Mononuclear cell (primary cell): Measurements from ENCODE around the gene JARID2. TPM values are rescaled to one million over a fixed set of nuclear protein-coding genes. Genes with fewer than 3 reads are reported as not detected.
"Not testable (repeated sequence)": the region's sequence is repeated elsewhere in the genome, so short reads cannot be mapped to it uniquely, and the experiment has no call there.

Experiments used
- H3K27me3 ChIP-seq: 2 replicates; pipeline ENCODE4 v1.6.0; 2011; ENCODE audit warnings: low read length, control low read depth; ENCODE audit not compliant: insufficient read depth
- H3K4me1 ChIP-seq: 2 replicates; pipeline ENCODE4 v1.5.1; 2011; ENCODE audit warnings: mild to moderate bottlenecking, low read length, control low read depth; ENCODE audit not compliant: insufficient read depth
- H3K4me3 ChIP-seq: 2 replicates; pipeline ENCODE4 v1.5.1; 2011; ENCODE audit warnings: mild to moderate bottlenecking, low read length, moderate library complexity
- H3K9me3 ChIP-seq: 2 replicates; pipeline ENCODE4 v1.5.1; 2011; ENCODE audit warnings: low read depth, mild to moderate bottlenecking, control low read depth, low read length
- total RNA-seq: library from RNA; depleted of rRNA; stranded (reverse); fragments of >200 nt; gene quantifications from one replicate; pipeline ENCODE4 v1.2.3, GENCODE V29; 2012

JARID2 gene
- total RNA-seq, 1 donor = 74.8 TPM

GRCh38 chr6:15539722-15540270, 293.9 kb downstream of the JARID2 start:
- Histone ChIP-seq H3K27me3 (no peaks in the 10 kb centered on the region), H3K9me3 (peaks cover 10% of the 10 kb centered on the region), H3K4me1 (peaks cover 45% of the 10 kb centered on the region), H3K4me3 (no peak overlapping the region)

- not testable (repeated sequence) for H3K27me3 ChIP-seq, H3K4me3 ChIP-seq
- Histone ChIP-seq H3K4me1 (peaks cover 26% of the 10 kb centered on the region), H3K9me3 (peaks cover 10% of the 10 kb centered on the region)
Measured at GRCh38 chr6:15543332-15543917, 297.6 kb downstream of the JARID2 start.

GRCh38 chr6:15544321-15544900, 298.5 kb downstream of the JARID2 start:
- Histone ChIP-seq H3K4me3 (no peak overlapping the region), H3K27me3 (no peaks in the 10 kb centered on the region), H3K4me1 (peaks cover 24% of the 10 kb centered on the region), H3K9me3 (peaks cover 10% of the 10 kb centered on the region)

GRCh38 chr6:15546591-15546990, 300.7 kb downstream of the JARID2 start:
- Histone ChIP-seq H3K27me3 (no peaks in the 10 kb centered on the region), H3K4me1 (peaks cover 26% of the 10 kb centered on the region), H3K9me3 (peaks cover 10% of the 10 kb centered on the region), H3K4me3 (no peak overlapping the region)

GRCh38 chr6:15547400-15547799, 301.5 kb downstream of the JARID2 start:
- H3K4me3 ChIP-seq = no peak overlapping the region
- H3K27me3 ChIP-seq = no peaks in the 10 kb centered on the region
- peaks cover 10% of the 10 kb centered on the region for H3K9me3 ChIP-seq
- H3K4me1 ChIP-seq = peaks cover 27% of the 10 kb centered on the region

- Histone ChIP-seq H3K4me3 (no peak overlapping the region), H3K9me3 (peaks cover 2% of the 10 kb centered on the region), H3K27me3 (no peaks in the 10 kb centered on the region), H3K4me1 (peaks cover 19% of the 10 kb centered on the region)
Measured at GRCh38 chr6:15549371-15549770, 303.5 kb downstream of the JARID2 start.

GRCh38 chr6:15550546-15551123, 304.8 kb downstream of the JARID2 start:
- no peaks in the 10 kb centered on the region for H3K9me3 ChIP-seq
- H3K27me3 ChIP-seq = no peaks in the 10 kb centered on the region
- no peak overlapping the region for H3K4me3 ChIP-seq
- H3K4me1 ChIP-seq = peaks cover 19% of the 10 kb centered on the region

GRCh38 chr6:15551262-15551661, 305.4 kb downstream of the JARID2 start:
- H3K4me1 ChIP-seq = peaks cover 19% of the 10 kb centered on the region
- no peak overlapping the region for H3K4me3 ChIP-seq
- no peaks in the 10 kb centered on the region for H3K27me3 ChIP-seq
- no peaks in the 10 kb centered on the region for H3K9me3 ChIP-seq

- no peaks in the 10 kb centered on the region for H3K9me3 ChIP-seq
- H3K4me3 ChIP-seq = no peak overlapping the region
- peaks cover 19% of the 10 kb centered on the region for H3K4me1 ChIP-seq
- no peaks in the 10 kb centered on the region for H3K27me3 ChIP-seq
Measured at GRCh38 chr6:15551798-15552197, 305.9 kb downstream of the JARID2 start.

GRCh38 chr6:15553031-15553430, 307.2 kb downstream of the JARID2 start:
- H3K4me1 ChIP-seq = peaks cover 19% of the 10 kb centered on the region
- H3K27me3 ChIP-seq = no peaks in the 10 kb centered on the region
- no peaks in the 10 kb centered on the region for H3K9me3 ChIP-seq
- no peak overlapping the region for H3K4me3 ChIP-seq

GRCh38 chr6:15553736-15554294, 307.9 kb downstream of the JARID2 start:
- Histone ChIP-seq H3K9me3 (no peaks in the 10 kb centered on the region), H3K27me3 (no peaks in the 10 kb centered on the region), H3K4me3 (no peak overlapping the region), H3K4me1 (peaks cover 19% of the 10 kb centered on the region)

- Histone ChIP-seq H3K4me3 (no peak overlapping the region), H3K27me3 (no peaks in the 10 kb centered on the region), H3K4me1 (peaks cover 16% of the 10 kb centered on the region), H3K9me3 (no peaks in the 10 kb centered on the region)
Measured at GRCh38 chr6:15554728-15555100, 308.8 kb downstream of the JARID2 start.

GRCh38 chr6:15555101-15556038, 309.5 kb downstream of the JARID2 start:
- H3K4me1 ChIP-seq = peaks cover 14% of the 10 kb centered on the region
- H3K9me3 ChIP-seq = no peaks in the 10 kb centered on the region
- H3K4me3 ChIP-seq = no peak overlapping the region
- H3K27me3 ChIP-seq = no peaks in the 10 kb centered on the region

GRCh38 chr6:15556711-15557110, 310.8 kb downstream of the JARID2 start:
- peaks cover 2% of the 10 kb centered on the region for H3K4me1 ChIP-seq
- no peaks in the 10 kb centered on the region for H3K9me3 ChIP-seq
- H3K4me3 ChIP-seq = no peak overlapping the region
- H3K27me3 ChIP-seq = no peaks in the 10 kb centered on the region

GRCh38 chr6:15557174-15557573, 311.3 kb downstream of the JARID2 start:
- no peaks in the 10 kb centered on the region for H3K27me3 ChIP-seq
- no peaks in the 10 kb centered on the region for H3K4me1 ChIP-seq
- H3K4me3 ChIP-seq = no peak overlapping the region
- no peaks in the 10 kb centered on the region for H3K9me3 ChIP-seq
